WTC11 (cell line): Measurements from ENCODE around the gene TRNP1. TPM values are rescaled to one million over a fixed set of nuclear protein-coding genes. Genes with fewer than 3 reads are reported as not detected.

Experiments used
- ATAC-seq: fragments of 200-7000 bp; cut with Tn5 transposase; 2 replicates; pipeline ENCODE4 v1.10.0; 2021; ENCODE audit warnings: mild to moderate bottlenecking, moderate library complexity
- CTCF ChIA-PET: fragments of 300-600 bp; sonication (Branson Sonifier 250); formaldehyde crosslinking; loops from one replicate; lab custom pipeline; 2021; ENCODE audit warnings: antibody characterized with exemption; lab: Charles Lee
- POLR2A ChIA-PET: fragments of 350-600 bp; sonication (Branson Sonifier 250); formaldehyde crosslinking; loops from one replicate; lab custom pipeline; 2021; ENCODE audit warnings: antibody characterized with exemption; lab: Charles Lee
- DNase-seq: peaks from one replicate; pipeline ENCODE4 v3.0.0; 2021; ENCODE audit warnings: low spot score
- H3K27ac Mint-ChIP-seq: 2 replicates; pipeline ENCODE4 v1.8.0; 2021; ENCODE audit warnings: mixed read lengths
- H3K27me3 Mint-ChIP-seq: 2 replicates; pipeline ENCODE4 v1.8.0; 2021; ENCODE audit warnings: low read depth, mild to moderate bottlenecking, moderate library complexity, mixed read lengths
- H3K36me3 Mint-ChIP-seq: 2 replicates; pipeline ENCODE4 v1.8.0; 2021; ENCODE audit warnings: mixed read lengths
- H3K4me1 Mint-ChIP-seq: 2 replicates; pipeline ENCODE4 v1.8.0; 2022; ENCODE audit warnings: mixed read lengths
- H3K4me3 Mint-ChIP-seq: 2 replicates; pipeline ENCODE4 v1.8.0; 2021; ENCODE audit warnings: mild to moderate bottlenecking, moderate library complexity, mixed read lengths
- H3K9me3 Mint-ChIP-seq: 2 replicates; pipeline ENCODE4 v1.8.0; 2021; ENCODE audit warnings: mixed read lengths
- ETV6 ChIP-seq: sonication (generic); formaldehyde crosslinking; IDR thresholded peaks from 2 replicates; pipeline ENCODE4 v1.8.1; 2022; ENCODE audit warnings: mild to moderate bottlenecking, missing genetic modification reagents
- FOXK1 ChIP-seq: sonication (generic); formaldehyde crosslinking; IDR thresholded peaks from 2 replicates; pipeline ENCODE4 v1.8.0; 2022; ENCODE audit warnings: mild to moderate bottlenecking, moderate library complexity, missing genetic modification reagents
- MYBL2 ChIP-seq: sonication (generic); formaldehyde crosslinking; IDR thresholded peaks from 2 replicates; pipeline ENCODE4 v1.8.1; 2023; ENCODE audit warnings: mild to moderate bottlenecking, moderate library complexity, missing genetic modification reagents
- NFE2L1 ChIP-seq: sonication (generic); formaldehyde crosslinking; IDR thresholded peaks from 2 replicates; pipeline ENCODE4 v1.8.1; 2023; ENCODE audit warnings: missing genetic modification reagents
- NR3C1 ChIP-seq: sonication (generic); formaldehyde crosslinking; conservative IDR thresholded peaks from 2 replicates; pipeline ENCODE4 v1.8.1; 2023; ENCODE audit warnings: low read depth, mild to moderate bottlenecking, missing genetic modification reagents
- SMAD3 ChIP-seq: sonication (generic); formaldehyde crosslinking; IDR thresholded peaks from 2 replicates; pipeline ENCODE4 v1.8.0; 2022; ENCODE audit warnings: missing genetic modification reagents, mild to moderate bottlenecking, borderline replicate concordance
- TEAD1 ChIP-seq: sonication (generic); formaldehyde crosslinking; IDR thresholded peaks from 2 replicates; pipeline ENCODE4 v1.8.0; 2022; ENCODE audit warnings: mild to moderate bottlenecking, missing genetic modification reagents
- TP53 ChIP-seq: sonication (generic); formaldehyde crosslinking; IDR thresholded peaks from 2 replicates; pipeline ENCODE4 v1.8.1; 2023; ENCODE audit warnings: mild to moderate bottlenecking, missing genetic modification reagents
- ZNF121 ChIP-seq: sonication (generic); formaldehyde crosslinking; IDR thresholded peaks from 2 replicates; pipeline ENCODE4 v1.8.0; 2023; ENCODE audit warnings: missing genetic modification reagents
- ZNF138 ChIP-seq: sonication (generic); formaldehyde crosslinking; conservative IDR thresholded peaks from 2 replicates; pipeline ENCODE4 v1.8.1; 2022; ENCODE audit warnings: mild to moderate bottlenecking, moderate library complexity, missing genetic modification reagents
- ZNF219 ChIP-seq: sonication (generic); formaldehyde crosslinking; IDR thresholded peaks from 2 replicates; pipeline ENCODE4 v1.8.0; 2023; ENCODE audit warnings: missing genetic modification reagents, mild to moderate bottlenecking, borderline replicate concordance
- ZNF263 ChIP-seq: sonication (generic); formaldehyde crosslinking; IDR thresholded peaks from 2 replicates; pipeline ENCODE4 v1.8.1; 2022; ENCODE audit warnings: low read depth, mild to moderate bottlenecking, moderate library complexity, missing genetic modification reagents
- ZNF416 ChIP-seq: fragments of 250-450 bp; sonication (Bioruptor Pico); IDR thresholded peaks from 2 replicates; pipeline ENCODE4 v1.9.0; 2021; ENCODE audit warnings: mild to moderate bottlenecking, inconsistent platforms
- total RNA-seq: library from RNA; stranded (reverse); gene quantifications from 3 replicates; pipeline ENCODE4 v1.2.3, GENCODE V29; 2021
- TF ChIP-seq, protein P1 (sequence below): sonication (generic); formaldehyde crosslinking; IDR thresholded peaks from 2 replicates; pipeline ENCODE4 v1.8.0; 2022; ENCODE audit warnings: mild to moderate bottlenecking, missing genetic modification reagents
- TF ChIP-seq, protein P2 (sequence below): sonication (generic); formaldehyde crosslinking; IDR thresholded peaks from 2 replicates; pipeline ENCODE4 v1.8.0; 2023; ENCODE audit warnings: mild to moderate bottlenecking, missing genetic modification reagents
- TF ChIP-seq, protein P3 (sequence below): sonication (generic); formaldehyde crosslinking; conservative IDR thresholded peaks from 2 replicates; pipeline ENCODE4 v1.8.1; 2023; ENCODE audit warnings: mild to moderate bottlenecking, low read depth, missing genetic modification reagents, moderate library complexity
- TF ChIP-seq, protein P4 (sequence below): sonication (generic); formaldehyde crosslinking; IDR thresholded peaks from 2 replicates; pipeline ENCODE4 v1.8.1; 2023; ENCODE audit warnings: mild to moderate bottlenecking, missing genetic modification reagents
- TF ChIP-seq, protein P5 (sequence below): sonication (generic); formaldehyde crosslinking; conservative IDR thresholded peaks from 2 replicates; pipeline ENCODE4 v1.8.1; 2022; ENCODE audit warnings: mild to moderate bottlenecking, missing genetic modification reagents
- TF ChIP-seq, protein P6 (sequence below): sonication (generic); formaldehyde crosslinking; IDR thresholded peaks from 2 replicates; pipeline ENCODE4 v1.8.0; 2022; ENCODE audit warnings: missing genetic modification reagents
- TF ChIP-seq, protein P7 (sequence below): sonication (generic); formaldehyde crosslinking; IDR thresholded peaks from 2 replicates; pipeline ENCODE4 v1.8.1; 2022; ENCODE audit warnings: mild to moderate bottlenecking, moderate library complexity, missing genetic modification reagents
- TF ChIP-seq, protein P8 (sequence below): sonication (generic); formaldehyde crosslinking; IDR thresholded peaks from 2 replicates; pipeline ENCODE4 v1.8.1; 2022; ENCODE audit warnings: mild to moderate bottlenecking, missing genetic modification reagents, moderate library complexity, borderline replicate concordance

TRNP1 gene
- total RNA-seq, 1 experiment from 2014 or later: 37.6 TPM

DNA sequence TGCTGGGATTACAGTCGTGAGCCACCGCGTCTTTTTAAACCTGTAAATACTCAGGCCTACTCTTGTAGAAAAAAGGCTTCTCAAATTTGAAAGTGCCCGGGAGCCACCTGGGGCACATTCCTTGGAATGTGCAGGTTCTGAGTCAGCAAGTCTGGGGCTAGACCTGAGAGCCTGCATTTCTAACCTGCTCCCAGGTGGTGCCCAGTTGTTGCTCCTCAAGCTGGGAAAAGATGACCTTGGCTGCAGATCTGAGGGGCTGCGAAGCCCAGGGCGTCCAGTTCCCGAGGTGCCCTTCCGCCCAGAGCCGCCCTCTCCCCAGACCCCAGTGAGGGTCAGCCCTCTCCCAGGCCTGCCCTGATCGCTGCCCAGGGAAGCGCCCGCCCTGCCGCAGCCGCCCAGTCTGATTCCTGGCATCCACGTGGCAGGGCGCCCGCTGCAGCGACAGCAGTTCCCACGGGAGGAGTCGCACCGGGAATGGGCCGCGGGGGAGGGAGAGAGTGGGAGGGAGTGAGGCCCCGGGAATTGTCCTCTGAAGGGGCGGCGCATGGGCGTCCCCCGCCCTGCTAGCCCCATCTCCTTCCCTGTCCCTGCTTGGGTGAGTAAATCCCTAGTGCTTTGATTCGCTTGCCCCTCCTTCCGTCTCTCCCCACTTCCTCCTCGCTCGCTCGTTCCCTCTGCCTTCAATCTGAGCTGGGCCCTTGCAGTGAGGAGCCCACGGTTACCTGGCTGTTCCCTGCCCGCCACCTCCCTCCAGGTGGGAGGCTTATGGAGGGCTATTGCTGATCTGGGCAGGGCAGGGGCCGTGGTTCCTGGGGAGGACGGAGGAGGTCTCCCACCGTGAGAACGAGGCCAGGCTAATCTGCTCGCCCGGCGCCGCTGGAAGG, 38.0 kb downstream of the TRNP1 start:
- peaks cover 38% of the 10 kb centered on the region for H3K4me1 Mint-ChIP-seq
- no peaks in the 10 kb centered on the region for H3K9me3 Mint-ChIP-seq
- no peaks in the 10 kb centered on the region for H3K27me3 Mint-ChIP-seq
- peak overlapping the region; percentile 84 for H3K27ac Mint-ChIP-seq
- ChIA-PET POLR2A (interaction anchor here (0.5 to 2.6 kb wide), 13 partner anchors 10 to 1477 kb away, joined by 3 to 27 read pairs (median 3); partner anchors contain the start of genes TENT5B and TRNP1), CTCF (interaction anchor here (0.6 to 6.9 kb wide), 7 partner anchors 13 to 65 kb away, joined by 3 to 76 read pairs (median 5); partner anchors contain the start of gene TENT5B)
- peak; percentile 64 for ATAC-seq
- H3K4me3 Mint-ChIP-seq: peak overlapping the region; percentile 49
- H3K36me3 Mint-ChIP-seq: no peaks in the 10 kb centered on the region
- DNase-seq: peak; percentile 65
- TF ChIP-seq ZNF121 (CRISPR knock-in tag) (peak; percentile 93), NFE2L1 (CRISPR knock-in tag) (peak; percentile 56; the same call in 1 of the 2 replicates), TP53 (CRISPR knock-in tag) (no peak; the same call in 1 of the 2 replicates), ETV6 (CRISPR knock-in tag) (peak; percentile 60; the same call in 1 of the 2 replicates), ZNF416 (CRISPR knock-in tag) (0 out of 2 replicates have a peak, but pooled peaks have one; percentile 12), SMAD3 (0 out of 2 replicates have a peak, but pooled peaks have one; percentile 14), NR3C1 (no peak), ZNF138 (CRISPR knock-in tag) (no peak), TEAD1 (CRISPR knock-in tag) (peak; percentile 21; the same call in 1 of the 2 replicates), MYBL2 (CRISPR knock-in tag) (0 out of 2 replicates have a peak, but pooled peaks have one; percentile 58), ZNF263 (CRISPR knock-in tag) (0 out of 2 replicates have a peak, but pooled peaks have one; percentile 27), ZNF219 (CRISPR knock-in tag) (no peak), FOXK1 (CRISPR knock-in tag) (peak; percentile 65; the same call in 1 of the 2 replicates)
- TF ChIP-seq, protein P1, sequence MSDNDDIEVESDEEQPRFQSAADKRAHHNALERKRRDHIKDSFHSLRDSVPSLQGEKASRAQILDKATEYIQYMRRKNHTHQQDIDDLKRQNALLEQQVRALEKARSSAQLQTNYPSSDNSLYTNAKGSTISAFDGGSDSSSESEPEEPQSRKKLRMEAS: peak; percentile 88
- TF ChIP-seq, protein P2, sequence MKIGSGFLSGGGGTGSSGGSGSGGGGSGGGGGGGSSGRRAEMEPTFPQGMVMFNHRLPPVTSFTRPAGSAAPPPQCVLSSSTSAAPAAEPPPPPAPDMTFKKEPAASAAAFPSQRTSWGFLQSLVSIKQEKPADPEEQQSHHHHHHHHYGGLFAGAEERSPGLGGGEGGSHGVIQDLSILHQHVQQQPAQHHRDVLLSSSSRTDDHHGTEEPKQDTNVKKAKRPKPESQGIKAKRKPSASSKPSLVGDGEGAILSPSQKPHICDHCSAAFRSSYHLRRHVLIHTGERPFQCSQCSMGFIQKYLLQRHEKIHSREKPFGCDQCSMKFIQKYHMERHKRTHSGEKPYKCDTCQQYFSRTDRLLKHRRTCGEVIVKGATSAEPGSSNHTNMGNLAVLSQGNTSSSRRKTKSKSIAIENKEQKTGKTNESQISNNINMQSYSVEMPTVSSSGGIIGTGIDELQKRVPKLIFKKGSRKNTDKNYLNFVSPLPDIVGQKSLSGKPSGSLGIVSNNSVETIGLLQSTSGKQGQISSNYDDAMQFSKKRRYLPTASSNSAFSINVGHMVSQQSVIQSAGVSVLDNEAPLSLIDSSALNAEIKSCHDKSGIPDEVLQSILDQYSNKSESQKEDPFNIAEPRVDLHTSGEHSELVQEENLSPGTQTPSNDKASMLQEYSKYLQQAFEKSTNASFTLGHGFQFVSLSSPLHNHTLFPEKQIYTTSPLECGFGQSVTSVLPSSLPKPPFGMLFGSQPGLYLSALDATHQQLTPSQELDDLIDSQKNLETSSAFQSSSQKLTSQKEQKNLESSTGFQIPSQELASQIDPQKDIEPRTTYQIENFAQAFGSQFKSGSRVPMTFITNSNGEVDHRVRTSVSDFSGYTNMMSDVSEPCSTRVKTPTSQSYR (CRISPR knock-in tag): 0 out of 2 replicates have a peak, but pooled peaks have one; percentile 33
- TF ChIP-seq, protein P3, sequence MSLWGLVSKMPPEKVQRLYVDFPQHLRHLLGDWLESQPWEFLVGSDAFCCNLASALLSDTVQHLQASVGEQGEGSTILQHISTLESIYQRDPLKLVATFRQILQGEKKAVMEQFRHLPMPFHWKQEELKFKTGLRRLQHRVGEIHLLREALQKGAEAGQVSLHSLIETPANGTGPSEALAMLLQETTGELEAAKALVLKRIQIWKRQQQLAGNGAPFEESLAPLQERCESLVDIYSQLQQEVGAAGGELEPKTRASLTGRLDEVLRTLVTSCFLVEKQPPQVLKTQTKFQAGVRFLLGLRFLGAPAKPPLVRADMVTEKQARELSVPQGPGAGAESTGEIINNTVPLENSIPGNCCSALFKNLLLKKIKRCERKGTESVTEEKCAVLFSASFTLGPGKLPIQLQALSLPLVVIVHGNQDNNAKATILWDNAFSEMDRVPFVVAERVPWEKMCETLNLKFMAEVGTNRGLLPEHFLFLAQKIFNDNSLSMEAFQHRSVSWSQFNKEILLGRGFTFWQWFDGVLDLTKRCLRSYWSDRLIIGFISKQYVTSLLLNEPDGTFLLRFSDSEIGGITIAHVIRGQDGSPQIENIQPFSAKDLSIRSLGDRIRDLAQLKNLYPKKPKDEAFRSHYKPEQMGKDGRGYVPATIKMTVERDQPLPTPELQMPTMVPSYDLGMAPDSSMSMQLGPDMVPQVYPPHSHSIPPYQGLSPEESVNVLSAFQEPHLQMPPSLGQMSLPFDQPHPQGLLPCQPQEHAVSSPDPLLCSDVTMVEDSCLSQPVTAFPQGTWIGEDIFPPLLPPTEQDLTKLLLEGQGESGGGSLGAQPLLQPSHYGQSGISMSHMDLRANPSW: no peak
- TF ChIP-seq, protein P4, sequence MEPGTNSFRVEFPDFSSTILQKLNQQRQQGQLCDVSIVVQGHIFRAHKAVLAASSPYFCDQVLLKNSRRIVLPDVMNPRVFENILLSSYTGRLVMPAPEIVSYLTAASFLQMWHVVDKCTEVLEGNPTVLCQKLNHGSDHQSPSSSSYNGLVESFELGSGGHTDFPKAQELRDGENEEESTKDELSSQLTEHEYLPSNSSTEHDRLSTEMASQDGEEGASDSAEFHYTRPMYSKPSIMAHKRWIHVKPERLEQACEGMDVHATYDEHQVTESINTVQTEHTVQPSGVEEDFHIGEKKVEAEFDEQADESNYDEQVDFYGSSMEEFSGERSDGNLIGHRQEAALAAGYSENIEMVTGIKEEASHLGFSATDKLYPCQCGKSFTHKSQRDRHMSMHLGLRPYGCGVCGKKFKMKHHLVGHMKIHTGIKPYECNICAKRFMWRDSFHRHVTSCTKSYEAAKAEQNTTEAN (CRISPR knock-in tag): peak; percentile 87; the same call in 1 of the 2 replicates
- TF ChIP-seq, protein P5, sequence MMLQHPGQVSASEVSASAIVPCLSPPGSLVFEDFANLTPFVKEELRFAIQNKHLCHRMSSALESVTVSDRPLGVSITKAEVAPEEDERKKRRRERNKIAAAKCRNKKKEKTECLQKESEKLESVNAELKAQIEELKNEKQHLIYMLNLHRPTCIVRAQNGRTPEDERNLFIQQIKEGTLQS (CRISPR knock-in tag): no peak
- TF ChIP-seq, protein P6, sequence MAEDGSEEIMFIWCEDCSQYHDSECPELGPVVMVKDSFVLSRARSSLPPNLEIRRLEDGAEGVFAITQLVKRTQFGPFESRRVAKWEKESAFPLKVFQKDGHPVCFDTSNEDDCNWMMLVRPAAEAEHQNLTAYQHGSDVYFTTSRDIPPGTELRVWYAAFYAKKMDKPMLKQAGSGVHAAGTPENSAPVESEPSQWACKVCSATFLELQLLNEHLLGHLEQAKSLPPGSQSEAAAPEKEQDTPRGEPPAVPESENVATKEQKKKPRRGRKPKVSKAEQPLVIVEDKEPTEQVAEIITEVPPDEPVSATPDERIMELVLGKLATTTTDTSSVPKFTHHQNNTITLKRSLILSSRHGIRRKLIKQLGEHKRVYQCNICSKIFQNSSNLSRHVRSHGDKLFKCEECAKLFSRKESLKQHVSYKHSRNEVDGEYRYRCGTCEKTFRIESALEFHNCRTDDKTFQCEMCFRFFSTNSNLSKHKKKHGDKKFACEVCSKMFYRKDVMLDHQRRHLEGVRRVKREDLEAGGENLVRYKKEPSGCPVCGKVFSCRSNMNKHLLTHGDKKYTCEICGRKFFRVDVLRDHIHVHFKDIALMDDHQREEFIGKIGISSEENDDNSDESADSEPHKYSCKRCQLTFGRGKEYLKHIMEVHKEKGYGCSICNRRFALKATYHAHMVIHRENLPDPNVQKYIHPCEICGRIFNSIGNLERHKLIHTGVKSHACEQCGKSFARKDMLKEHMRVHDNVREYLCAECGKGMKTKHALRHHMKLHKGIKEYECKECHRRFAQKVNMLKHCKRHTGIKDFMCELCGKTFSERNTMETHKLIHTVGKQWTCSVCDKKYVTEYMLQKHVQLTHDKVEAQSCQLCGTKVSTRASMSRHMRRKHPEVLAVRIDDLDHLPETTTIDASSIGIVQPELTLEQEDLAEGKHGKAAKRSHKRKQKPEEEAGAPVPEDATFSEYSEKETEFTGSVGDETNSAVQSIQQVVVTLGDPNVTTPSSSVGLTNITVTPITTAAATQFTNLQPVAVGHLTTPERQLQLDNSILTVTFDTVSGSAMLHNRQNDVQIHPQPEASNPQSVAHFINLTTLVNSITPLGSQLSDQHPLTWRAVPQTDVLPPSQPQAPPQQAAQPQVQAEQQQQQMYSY (CRISPR knock-in tag): no peak
- TF ChIP-seq, protein P7, sequence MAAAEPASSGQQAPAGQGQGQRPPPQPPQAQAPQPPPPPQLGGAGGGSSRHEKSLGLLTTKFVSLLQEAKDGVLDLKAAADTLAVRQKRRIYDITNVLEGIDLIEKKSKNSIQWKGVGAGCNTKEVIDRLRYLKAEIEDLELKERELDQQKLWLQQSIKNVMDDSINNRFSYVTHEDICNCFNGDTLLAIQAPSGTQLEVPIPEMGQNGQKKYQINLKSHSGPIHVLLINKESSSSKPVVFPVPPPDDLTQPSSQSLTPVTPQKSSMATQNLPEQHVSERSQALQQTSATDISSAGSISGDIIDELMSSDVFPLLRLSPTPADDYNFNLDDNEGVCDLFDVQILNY (CRISPR knock-in tag): peak; percentile 39; the same call in 1 of the 2 replicates
- TF ChIP-seq, protein P8, sequence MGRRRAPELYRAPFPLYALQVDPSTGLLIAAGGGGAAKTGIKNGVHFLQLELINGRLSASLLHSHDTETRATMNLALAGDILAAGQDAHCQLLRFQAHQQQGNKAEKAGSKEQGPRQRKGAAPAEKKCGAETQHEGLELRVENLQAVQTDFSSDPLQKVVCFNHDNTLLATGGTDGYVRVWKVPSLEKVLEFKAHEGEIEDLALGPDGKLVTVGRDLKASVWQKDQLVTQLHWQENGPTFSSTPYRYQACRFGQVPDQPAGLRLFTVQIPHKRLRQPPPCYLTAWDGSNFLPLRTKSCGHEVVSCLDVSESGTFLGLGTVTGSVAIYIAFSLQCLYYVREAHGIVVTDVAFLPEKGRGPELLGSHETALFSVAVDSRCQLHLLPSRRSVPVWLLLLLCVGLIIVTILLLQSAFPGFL (CRISPR knock-in tag): no peak
